Hindlimb muscle (tissue), 1 donor: ENCODE measurements around the gene LRRC19. TPM values are rescaled to one million over a fixed set of nuclear protein-coding genes. Genes with fewer than 3 reads are reported as not detected.
A peak's percentile ranks its signal among the peaks of the same experiment; 100 is the strongest.

Experiments
- DNase-seq: peaks from one replicate; pipeline ENCODE4 v3.0.0-alpha.2; 2013
- polyA plus RNA-seq: library from polyadenylated mRNA; unstranded; fragments of 120-200 nt; gene quantifications from one replicate; pipeline ENCODE4 v1.2.1, GENCODE V29; 2013; ENCODE audit not compliant: insufficient read length

The LRRC19 gene
- polyA plus RNA-seq, 1 donor: 0.13 TPM

DNA sequence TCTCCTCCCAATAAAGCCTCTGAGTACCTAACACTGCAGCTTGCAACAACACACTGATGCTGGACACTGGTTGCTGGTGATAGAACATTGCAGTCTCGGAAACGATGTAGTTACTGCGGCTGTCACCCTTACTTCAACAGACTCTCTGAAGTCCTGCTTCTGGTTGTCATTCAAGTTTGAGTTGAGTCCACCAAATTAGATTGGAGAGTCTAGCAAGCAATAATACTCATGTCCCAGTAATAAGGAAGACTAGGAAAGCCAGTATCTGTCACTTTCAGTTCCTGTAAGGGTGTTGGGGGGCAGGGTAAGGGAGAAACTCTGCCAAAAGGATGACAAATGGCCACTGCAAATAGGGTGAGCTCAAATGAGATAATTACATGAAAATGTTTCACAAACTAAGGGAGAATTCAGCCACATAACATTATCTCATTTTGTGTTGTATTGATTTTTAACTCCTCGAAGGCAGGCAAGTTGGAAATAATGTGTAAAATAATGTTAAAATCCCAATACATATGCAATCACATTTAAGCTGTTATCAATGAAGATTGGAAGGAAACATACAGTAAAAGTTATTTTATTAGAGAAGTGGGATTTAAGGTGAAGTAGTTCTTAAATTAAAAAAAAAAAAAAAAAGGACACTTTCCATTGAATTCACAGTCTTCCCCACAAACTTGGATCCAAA lies 50.1 kb downstream of the LRRC19 start:
- no peak for DNase-seq

DNA sequence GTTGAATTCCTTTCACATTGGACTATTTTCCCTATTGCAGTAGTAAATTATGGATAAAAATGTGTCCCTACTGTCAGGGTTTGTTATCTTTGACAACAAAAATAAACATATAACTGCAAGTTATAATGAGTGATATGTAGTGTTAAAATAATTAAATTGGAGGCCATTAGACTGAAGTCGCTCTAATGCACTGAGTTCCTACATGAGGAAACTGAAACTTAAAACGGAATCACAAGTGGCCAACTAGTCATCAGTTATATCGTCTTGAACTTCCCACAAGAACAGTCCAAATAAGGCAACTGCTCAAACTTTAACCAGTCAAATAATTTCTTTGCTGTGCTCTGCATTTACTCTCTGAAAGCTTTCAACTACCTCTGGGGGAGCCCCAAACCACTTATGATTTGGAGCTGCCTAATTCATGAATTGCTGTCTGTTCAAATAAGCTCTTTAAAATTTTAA lies 51.4 kb downstream of the LRRC19 start:
- DNase-seq: no peak

DNA sequence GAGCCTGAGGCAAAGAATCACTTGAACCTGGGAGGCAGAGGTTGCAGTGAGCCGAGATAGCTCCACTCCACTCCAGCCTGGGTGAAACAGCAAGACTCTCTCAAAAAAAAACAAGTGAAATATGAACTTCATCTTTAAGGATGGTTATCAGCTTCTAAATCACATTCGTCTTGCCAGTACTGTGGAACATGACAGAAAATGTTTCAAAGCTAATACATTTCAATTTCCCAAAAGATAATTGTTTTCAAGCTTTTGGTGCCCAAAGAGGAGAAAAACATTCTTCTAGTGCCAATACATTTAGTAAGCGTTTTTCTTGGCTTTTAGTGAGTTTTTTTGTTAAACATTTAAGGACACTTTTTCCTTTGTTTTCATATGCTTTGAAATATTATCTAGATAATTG lies 53.7 kb downstream of the LRRC19 start:
- no peak for DNase-seq

DNA sequence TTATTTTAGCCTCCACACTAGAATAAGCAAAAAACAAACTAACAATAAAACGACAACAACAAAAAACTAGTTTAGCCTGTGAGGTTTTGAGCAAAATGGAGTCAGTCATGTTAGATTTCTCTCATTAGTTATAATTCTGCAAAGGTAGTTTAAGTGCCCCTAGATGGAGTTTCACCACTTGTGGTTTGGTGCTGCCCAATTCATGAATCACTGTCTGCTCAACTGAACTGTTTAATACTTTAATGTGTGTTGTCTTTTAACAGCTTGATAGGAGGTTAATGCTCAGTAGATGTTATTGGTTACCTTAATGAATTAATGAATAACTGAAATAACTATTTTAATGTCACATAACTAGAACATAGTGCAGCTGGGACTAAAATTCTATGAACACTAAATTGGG lies 55.0 kb downstream of the LRRC19 start:
- DNase-seq: no peak

DNA sequence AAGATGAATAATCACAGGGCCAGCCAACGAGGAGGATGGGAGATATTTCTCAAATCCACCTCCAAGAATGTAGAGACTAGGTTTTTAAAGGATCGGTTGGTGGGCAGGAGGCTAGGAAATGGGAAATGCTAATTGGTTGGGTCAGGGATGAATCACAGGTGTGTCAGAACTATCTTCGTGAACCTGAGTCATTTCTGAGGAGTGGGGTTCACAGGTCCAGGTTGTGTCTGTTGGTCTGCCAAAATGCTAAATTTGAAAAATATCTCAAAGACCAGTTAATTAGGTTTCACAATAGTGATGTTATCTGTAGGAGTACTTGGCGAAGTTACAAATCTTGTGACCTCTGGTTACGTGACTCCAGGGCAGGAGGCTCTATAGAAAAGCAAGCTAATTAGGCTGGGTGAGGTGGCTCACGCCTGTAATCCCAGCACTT lies 55.8 kb downstream of the LRRC19 start:
- DNase-seq: no peak

DNA sequence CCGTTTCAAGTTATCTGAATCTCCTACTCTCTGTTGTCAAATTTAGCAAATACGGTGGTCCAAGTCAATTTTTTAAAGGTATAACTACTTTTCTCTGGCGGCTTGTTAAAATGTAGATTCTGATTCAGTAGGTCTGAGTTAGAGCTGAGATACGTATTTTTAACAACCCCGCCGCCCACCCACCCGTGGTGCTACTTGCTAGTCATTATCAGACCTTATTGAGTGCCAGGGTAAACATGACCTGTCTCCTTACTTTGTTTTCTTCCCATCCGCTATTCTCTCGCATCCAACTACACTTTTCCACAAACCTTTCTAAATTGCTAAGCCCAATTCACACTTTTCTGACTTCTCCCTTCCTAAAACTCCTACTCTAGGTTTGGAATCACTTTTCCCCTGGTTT lies 57.7 kb downstream of the LRRC19 start:
- DNase-seq: no peak

DNA sequence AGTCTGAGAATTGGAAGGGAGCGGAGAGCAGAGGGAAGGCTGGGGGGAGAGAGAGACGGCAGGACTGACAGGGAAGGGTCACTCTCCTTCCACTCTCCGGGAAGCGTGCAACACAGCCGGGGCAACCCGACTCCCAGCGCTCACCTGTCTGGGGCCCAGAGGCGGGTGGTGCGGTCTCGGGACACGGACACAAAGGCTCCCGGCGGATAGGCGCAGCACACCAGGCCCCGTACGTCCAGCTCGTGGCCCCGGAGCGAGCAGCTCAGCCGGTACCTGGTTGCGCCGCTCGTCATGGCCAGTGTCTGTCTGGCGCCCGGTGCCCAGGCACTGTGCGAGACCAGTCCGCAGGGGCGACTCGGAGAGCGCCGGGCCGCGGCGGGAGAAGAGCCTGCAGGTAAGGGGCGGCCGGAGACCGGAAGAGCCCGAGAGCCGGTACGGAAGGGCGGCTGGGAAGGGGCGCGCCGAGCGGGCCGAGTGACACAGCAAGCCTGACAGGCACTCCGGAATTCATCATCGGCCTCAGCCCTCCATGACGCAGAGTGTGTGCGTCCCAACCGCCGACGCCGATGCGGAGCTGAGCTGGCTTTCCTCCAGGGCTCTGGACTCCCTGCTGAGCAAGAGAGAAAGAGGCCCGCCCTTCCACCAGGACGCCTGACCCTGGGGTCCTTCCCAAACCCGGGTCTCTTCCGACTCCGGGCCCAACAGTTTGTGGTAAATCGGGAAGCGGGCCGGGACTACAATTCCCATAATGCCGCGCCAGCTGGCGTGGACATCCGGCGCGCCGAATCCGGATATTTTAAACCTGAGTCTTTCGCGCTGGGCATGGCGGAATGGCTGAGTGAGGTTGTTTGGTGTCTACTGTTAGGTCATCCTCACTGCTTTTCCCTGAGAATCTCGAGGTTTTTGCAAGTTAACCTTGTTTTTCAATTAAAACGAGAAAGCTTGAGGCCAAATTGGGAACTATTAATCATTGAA lies 58.4 kb downstream of the LRRC19 start, which contains the start of gene PLAA:
TSS of gene PLAA (minus strand) at position 490 of the 975 bp plus-strand sequence. CDS start at position 293, 197 bp downstream.
- DNase-seq: peak; percentile 92

DNA sequence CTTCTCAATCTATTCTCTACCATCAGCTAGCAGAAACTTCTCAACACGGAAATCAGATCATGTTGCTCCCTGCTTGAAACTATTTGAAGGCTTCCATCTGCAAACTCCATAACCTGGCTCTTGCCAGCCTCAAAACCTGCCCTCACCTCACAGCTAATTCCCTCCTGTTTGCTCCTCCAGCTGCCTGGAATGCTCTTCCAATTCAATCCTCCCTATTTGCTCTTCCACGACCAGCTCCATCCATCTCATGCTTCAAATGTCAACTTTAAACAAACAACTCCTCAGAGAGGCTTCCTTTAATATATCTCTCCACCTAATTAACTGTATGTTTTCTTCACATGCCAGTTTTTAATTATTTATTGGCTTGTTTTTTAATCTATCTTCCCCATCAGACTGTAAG lies 59.9 kb downstream of the LRRC19 start:
- no peak for DNase-seq

Other genes with a start within 250 kb of the LRRC19 start
- 15.2 TPM for gene CAAP1, start 112.9 kb downstream of the LRRC19 start, polyA plus RNA-seq
- gene PLAA, start 58.4 kb downstream of the LRRC19 start, polyA plus RNA-seq: 32.5 TPM
- gene IFT74, start 49.3 kb downstream of the LRRC19 start, polyA plus RNA-seq: 13.4 TPM
- gene TEK, start 103.6 kb upstream of the LRRC19 start, polyA plus RNA-seq: 15.0 TPM